GM21528 (cell line): Measurements from ENCODE around the gene ACR.
"Not testable (repeated sequence)": the region's sequence is repeated elsewhere in the genome, so short reads cannot be mapped to it uniquely, and the experiment has no call there.

Experiments
- ATAC-seq: cut with Tn5 transposase; IDR thresholded peaks from one replicate; pipeline ENCODE4 v1.9.1; 2021; ENCODE audit warnings: mild to moderate bottlenecking, moderate library complexity; ENCODE audit not compliant: unreplicated experiment, low FRiP score

ACR gene

GRCh38 chr22:50730941-50731661 is 6.9 kb upstream of the ACR start:
- no peak for ATAC-seq

DNA sequence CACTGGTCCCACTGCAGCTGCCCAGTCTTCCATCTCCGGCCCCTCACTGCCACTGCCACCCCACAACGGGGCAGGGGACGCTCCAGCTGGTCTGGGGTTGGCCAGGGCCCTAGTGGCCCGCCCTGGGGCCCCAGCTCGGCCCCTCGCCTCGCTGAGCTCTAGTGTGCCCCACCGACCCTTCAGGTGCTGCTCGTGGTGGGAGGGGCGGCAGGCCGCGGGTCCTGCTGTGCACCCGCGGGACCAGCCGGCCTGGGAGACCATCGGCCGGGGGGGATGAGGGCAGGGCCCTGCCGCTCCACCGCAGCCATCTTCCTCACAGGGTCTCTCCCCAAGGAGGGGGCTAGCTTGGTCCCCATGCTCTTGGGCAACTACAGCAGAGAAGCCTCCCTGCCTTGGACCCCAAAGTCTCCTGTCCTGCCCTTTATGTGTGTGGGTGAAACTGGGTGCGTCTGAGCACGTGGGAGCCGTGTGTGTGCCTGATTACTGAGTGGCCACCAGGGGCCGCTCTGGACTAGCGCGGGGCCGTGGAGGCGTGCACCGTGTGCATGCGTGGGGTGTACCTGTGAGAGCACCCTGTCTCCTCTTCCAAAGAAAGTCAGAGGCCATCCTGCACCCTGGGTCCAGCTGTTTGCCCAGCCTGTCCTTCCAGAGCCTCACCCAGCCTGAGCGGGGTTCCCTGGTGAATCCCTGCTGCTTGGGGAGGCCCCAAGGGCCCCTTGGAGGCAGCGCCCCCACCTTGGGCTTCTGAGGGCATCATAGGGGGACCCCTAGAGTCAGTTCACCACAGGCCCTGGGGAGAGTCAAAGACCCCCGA is 6.0 kb upstream of the ACR start:
- no peak for ATAC-seq

DNA sequence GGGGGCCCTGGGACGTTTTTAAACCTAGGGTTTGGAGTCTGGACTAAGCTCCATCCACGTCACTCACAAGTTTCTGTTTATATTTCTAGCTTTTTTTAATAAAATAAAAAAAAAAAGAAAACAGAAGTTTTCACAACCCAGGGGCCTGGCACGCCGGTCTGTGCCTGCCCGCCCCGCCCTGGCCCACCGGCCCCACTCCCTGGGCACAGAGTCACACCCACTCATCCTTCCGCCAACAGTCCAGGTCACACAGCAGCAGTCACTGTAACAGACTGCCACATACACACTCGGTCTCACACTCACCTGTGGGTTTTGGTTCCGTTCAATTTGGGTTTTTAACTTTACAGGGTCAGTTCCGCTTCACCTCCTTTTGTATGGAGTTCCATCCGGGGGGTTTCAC is 5.3 kb upstream of the ACR start:
- ATAC-seq = no peak

GRCh38 chr22:50733521-50734342 is 4.3 kb upstream of the ACR start:
- ATAC-seq = no peak

DNA sequence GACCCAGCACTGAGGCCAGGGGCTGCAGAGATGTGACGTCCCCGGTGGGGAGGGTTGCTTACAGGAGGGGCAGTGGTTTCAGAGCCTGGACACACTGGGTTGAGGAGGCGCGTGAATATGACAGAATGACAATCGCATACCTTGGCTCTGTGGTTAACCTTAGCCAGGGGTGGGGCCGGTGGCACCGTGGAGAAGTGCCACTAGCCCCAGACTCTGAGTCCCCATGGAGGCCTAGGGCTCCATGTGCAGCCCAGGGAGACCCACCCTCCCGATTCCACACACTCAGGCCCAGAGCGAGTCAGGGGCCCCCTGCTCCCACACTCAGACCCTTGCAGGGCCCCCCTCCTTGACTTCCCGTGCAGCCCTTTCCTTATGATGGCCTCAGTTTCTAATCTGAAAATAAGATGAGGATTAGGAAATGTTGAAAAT is 3.6 kb upstream of the ACR start:
- ATAC-seq = no peak

DNA sequence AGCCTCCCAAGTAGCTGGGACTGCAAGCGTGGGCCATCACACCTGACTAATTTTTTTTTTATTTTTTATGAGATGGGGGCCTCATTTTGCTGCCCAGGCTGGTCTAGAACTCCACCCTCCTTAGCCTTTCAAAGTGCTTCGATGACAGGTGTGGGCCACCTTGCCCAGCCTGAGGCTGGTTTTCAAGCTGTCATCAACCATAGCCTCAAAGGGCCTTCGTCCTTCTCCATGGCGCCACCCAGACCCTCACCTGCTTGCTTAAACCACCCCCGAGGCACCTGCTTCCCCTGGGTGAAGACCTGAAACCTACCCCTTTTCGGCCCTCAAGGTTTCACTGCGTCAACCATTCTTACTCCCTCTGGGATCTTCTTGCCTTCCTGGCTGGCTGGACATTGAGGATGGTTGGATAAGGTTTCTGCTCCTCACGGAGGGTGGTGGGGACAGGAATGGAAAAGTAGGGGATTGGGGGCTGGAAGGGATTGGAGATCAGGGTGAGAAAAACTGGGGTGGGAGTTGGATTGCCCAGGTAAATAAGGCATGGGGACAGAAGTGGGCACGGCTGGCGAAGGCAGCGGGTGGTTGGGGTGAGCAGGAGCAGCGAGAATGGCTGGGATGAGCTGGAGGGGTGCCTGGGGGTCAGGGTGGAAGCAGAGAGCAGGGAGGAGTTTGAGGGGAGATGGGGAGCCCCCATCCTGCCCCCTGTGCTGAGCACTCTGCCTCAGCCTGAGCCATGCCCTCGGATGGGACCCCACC is 2.8 kb upstream of the ACR start:
- ATAC-seq = no peak

GRCh38 chr22:50735739-50736030 is 2.3 kb upstream of the ACR start:
- no peak for ATAC-seq

DNA sequence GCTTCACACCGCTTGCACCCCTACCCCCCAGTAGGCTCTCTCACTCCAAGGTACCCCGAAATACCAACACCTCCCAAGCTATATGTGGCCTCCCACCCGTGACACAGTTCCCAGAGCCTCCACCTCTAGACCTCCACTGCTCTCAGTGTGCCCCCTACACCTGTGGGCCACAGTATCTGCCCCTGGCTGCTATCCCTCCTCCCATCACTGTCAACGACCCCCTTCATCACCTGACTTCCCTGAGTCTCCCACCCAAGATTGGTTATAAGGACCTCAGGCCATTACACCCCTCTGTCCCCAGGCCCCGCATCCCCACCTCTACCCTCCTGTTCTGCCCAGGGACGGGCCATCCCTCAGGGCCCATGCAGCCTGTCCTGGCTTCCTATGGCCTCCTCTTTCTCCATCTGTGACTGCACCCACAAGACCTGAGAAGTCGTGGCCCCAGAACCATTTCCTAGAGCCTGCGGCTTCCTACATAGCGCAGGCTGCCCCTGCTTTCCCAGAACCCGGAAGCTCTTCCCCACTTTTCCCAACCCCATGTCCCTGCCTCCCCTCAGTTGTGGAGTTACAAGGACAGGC is 734 bp downstream of the ACR start:
- no peak for ATAC-seq

DNA sequence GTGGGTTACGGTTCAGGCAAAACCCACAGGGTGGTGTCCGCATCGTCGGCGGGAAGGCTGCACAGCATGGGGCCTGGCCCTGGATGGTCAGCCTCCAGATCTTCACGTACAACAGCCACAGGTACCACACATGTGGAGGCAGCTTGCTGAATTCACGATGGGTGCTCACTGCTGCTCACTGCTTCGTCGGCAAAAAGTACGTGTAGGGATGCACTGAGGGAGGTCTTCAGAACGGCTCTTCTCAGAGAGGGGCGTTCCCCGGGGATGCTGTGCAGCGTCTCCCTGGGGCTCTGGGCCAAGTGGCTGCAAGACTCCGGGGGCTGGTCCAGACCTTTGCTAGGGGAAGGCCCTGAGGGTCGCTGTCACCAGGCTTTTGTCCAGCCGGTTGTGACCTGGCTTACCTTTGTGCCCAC is 1.3 kb downstream of the ACR start:
- ATAC-seq = no peak

DNA sequence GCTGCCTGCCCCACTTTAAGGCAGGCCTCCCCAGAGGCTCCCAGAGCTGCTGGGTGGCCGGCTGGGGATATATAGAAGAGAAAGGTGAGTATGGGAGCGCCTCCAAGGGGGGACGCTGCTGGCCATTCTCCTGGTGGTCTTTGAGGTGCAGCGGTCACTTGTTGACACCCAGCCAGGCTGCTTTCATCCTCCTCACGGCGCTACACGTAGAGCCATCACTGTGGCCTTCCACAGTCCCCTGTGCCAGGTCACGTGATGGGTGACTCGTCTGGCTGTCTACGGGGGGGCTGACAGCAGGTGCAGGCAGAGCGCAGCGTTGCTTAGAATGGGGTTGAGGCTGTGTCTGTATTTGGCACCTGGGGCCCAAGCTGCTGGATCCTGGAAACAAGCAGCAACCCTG is 1.9 kb downstream of the ACR start:
- no peak for ATAC-seq

GRCh38 chr22:50740714-50741113 is 2.7 kb downstream of the ACR start:
- ATAC-seq = not testable (repeated sequence)

DNA sequence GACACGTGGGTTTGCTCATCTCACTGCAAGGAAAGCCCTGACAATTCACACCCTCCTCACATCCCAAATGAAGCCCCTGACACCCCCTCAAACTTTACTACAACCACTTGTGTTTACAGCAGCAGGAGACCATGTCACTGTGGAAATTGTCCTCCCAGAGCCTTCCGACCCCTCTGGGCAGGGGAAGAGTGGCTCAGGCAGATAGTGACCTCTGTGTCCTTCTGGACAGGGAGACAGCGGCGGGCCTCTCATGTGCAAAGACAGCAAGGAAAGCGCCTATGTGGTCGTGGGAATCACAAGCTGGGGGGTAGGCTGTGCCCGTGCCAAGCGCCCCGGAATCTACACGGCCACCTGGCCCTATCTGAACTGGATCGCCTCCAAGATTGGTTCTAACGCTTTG is 6.4 kb downstream of the ACR start:
- ATAC-seq = not testable (repeated sequence)

DNA sequence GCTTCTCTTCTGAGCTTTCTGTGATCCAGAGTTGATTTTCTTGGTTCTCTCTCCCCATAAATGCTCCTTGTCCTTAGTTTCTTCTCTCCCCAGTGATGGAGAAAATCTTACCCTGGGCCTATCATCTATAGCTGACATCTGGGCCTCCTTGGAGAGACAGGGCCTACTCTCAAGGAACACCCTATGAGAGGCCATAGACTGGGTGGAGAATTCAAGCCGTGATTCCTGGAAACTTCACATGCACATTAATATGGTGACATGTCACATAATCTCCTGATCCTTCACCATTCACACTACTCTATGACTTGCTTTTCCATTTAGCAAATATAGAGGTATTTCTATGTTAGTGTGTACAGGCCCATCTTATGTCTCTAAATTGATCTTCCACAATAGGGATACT is 9.5 kb downstream of the ACR start:
- ATAC-seq = not testable (repeated sequence)

GRCh38 chr22:50748630-50749029 is 10.6 kb downstream of the ACR start:
- not testable (repeated sequence) for ATAC-seq

- not testable (repeated sequence) for ATAC-seq
Measured at GRCh38 chr22:50749302-50750074, 11.5 kb downstream of the ACR start.

- not testable (repeated sequence) for ATAC-seq
Measured at GRCh38 chr22:50755251-50755650, 17.2 kb downstream of the ACR start.

GRCh38 chr22:50756406-50756805 is 18.4 kb downstream of the ACR start:
- not testable (repeated sequence) for ATAC-seq

GRCh38 chr22:50756949-50757491 is 19.0 kb downstream of the ACR start:
- not testable (repeated sequence) for ATAC-seq
